K562 (cell line): Measurements from ENCODE around the gene ATP8B4. TPM values are rescaled to one million over a fixed set of nuclear protein-coding genes. Genes with fewer than 3 reads are reported as not detected.

ENCODE experiments used
- ATAC-seq: fragments of 200-7000 bp; cut with Tn5 transposase; 3 replicates; pipeline ENCODE4 v1.9.1; 2020; ENCODE audit warnings: moderate library complexity
- BruUV-seq: library from RNA; stranded (reverse); fragments of 400-500 nt; replicated peaks from 2 replicates; lab custom pipeline; 2021; lab: Mats Ljungman, UMichigan
- CTCF ChIA-PET: fragments of 300-600 bp; formaldehyde crosslinking; extraction: SDS; loops from one replicate; lab custom pipeline; 2021; ENCODE audit warnings: low intra/inter-chr PET ratio; lab: Yijun Ruan, JAX
- POLR2A ChIA-PET: fragments of 300-600, 350-650 bp; sonication (Branson Sonifier 250); formaldehyde crosslinking; extraction: SDS; loops from one replicate; lab custom pipeline; 2021; ENCODE audit warnings: antibody characterized with exemption, inconsistent platforms; lab: Yijun Ruan, JAX
- DNase-seq, 4 experiments: peaks; one replicate each; pipeline versions ENCODE4 v3.0.0 to v3.0.0-alpha.2; 2011 to 2018; ENCODE audit warnings: low spot score in 3 of 4, mixed read lengths in 3 of 4; ENCODE audit errors: extremely low read depth in 1 of 4
- FAIRE-seq: peaks from 2 replicates; lab custom pipeline; 2011; peaks lifted over from hg19 to GRCh38; lab: Jason Lieb, UNC
- H2AFZ ChIP-seq: 2 replicates; pipeline ENCODE4 v1.6.0; 2011; ENCODE audit warnings: low read depth, low read length, control low read depth, inconsistent platforms
- H3K27ac ChIP-seq: fragments of 200-600 bp; 3 replicates; pipeline ENCODE4 v1.8.0; 2011; ENCODE audit warnings: low read depth, mild to moderate bottlenecking, control low read depth, inconsistent platforms, low read length, moderate library complexity, mixed read lengths; ENCODE audit errors: extremely low read depth
- H3K27me3 ChIP-seq, 2 experiments: fragments of 300-600 bp in 1 of 2; 2 replicates in 1 of 2; 3 replicates in 1 of 2; pipeline versions ENCODE4 v1.6.0 to v1.8.0; 2011; ENCODE audit warnings: inconsistent platforms in 2 of 2, low read length in 2 of 2, mild to moderate bottlenecking in 1 of 2, mixed read lengths in 1 of 2, moderate library complexity in 1 of 2; ENCODE audit not compliant: control insufficient read depth in 2 of 2, insufficient read depth in 2 of 2
- H3K36me3 ChIP-seq: fragments of 300-600 bp; 3 replicates; pipeline ENCODE4 v1.8.0; 2011; ENCODE audit warnings: mild to moderate bottlenecking, low read length, inconsistent platforms; ENCODE audit not compliant: control insufficient read depth, insufficient read depth
- H3K4me1 ChIP-seq, 2 experiments: fragments of 200-600 bp in 1 of 2; replicated peaks in 1 of 2; 2 replicates in 1 of 2; 3 replicates in 1 of 2; pipeline versions ENCODE4 v1.5.1 to v1.8.0; 2011; ENCODE audit warnings: inconsistent platforms in 2 of 2, low read length in 2 of 2, mild to moderate bottlenecking in 1 of 2, mixed read lengths in 1 of 2, moderate library complexity in 1 of 2; ENCODE audit not compliant: control insufficient read depth in 2 of 2, insufficient read depth in 2 of 2
- H3K4me2 ChIP-seq: 2 replicates; pipeline ENCODE4 v1.6.1; 2011; ENCODE audit warnings: low read length, control low read depth, inconsistent platforms, mixed read lengths; ENCODE audit not compliant: insufficient read depth
- H3K4me3 ChIP-seq: fragments of 200-600 bp; sonication (generic), shearing (Covaris generic); 2 replicates; pipeline ENCODE4 v1.5.1; 2016; ENCODE audit warnings: control low read depth, inconsistent platforms
- H3K79me2 ChIP-seq: fragments of 200-600 bp; 3 replicates; pipeline ENCODE4 v1.8.0; 2011; ENCODE audit warnings: low read length, inconsistent platforms; ENCODE audit not compliant: control insufficient read depth, insufficient read depth
- H3K9ac ChIP-seq, 2 experiments: 2 replicates each; pipeline versions ENCODE4 v1.6.0 to v1.6.1; 2011; ENCODE audit warnings: low read depth in 2 of 2, low read length in 2 of 2, control low read depth in 1 of 2, inconsistent platforms in 1 of 2, mild to moderate bottlenecking in 1 of 2, mixed read lengths in 1 of 2; ENCODE audit not compliant: insufficient read depth in 1 of 2
- H3K9me1 ChIP-seq: one replicate; pipeline ENCODE4 v1.6.0; 2011; ENCODE audit warnings: inconsistent platforms, mild to moderate bottlenecking, low read length, moderate library complexity; ENCODE audit not compliant: control insufficient read depth, insufficient read depth
- H3K9me3 ChIP-seq: replicated peaks from 2 replicates; pipeline ENCODE4 v1.5.1; 2011; ENCODE audit warnings: low read depth, low read length, inconsistent platforms; ENCODE audit not compliant: control insufficient read depth, insufficient read depth
- H4K20me1 ChIP-seq: replicated peaks from 2 replicates; pipeline ENCODE4 v1.6.1; 2011; ENCODE audit warnings: low read length, inconsistent platforms, mixed read lengths; ENCODE audit not compliant: control insufficient read depth, insufficient read depth
- CEBPG ChIP-seq, 3 experiments: fragments of 200-800 bp in 1 of 3; sonication (Bioruptor generic) in 1 of 3; sonication (generic) in 1 of 3; formaldehyde crosslinking in 1 of 3; IDR thresholded peaks in 2 of 3; conservative IDR thresholded peaks in 1 of 3; 2 replicates each; pipeline versions ENCODE4 v1.6.1 to v1.8.0; 2016 to 2022; ENCODE audit warnings: missing compliant biosample characterization in 2 of 3, missing genetic modification characterization in 2 of 3, mild to moderate bottlenecking in 1 of 3, missing genetic modification reagents in 1 of 3
- CREM ChIP-seq: IDR thresholded peaks from 2 replicates; pipeline ENCODE4 v1.6.1; 2014; ENCODE audit warnings: antibody characterized with exemption, low read depth
- ETV5 ChIP-seq: sonication (generic); formaldehyde crosslinking; IDR thresholded peaks from 2 replicates; pipeline ENCODE4 v1.4.0; 2020; ENCODE audit warnings: low read depth, mild to moderate bottlenecking, missing genetic modification reagents
- KLF6 ChIP-seq: fragments of 250-450 bp; sonication (Bioruptor Pico); IDR thresholded peaks from 2 replicates; pipeline ENCODE4 v1.4.0; 2020; ENCODE audit warnings: mild to moderate bottlenecking, moderate library complexity, borderline replicate concordance
- MEF2D ChIP-seq: conservative IDR thresholded peaks from 2 replicates; pipeline ENCODE4 v1.6.1; 2016; ENCODE audit warnings: low read depth, missing genetic modification characterization, missing compliant biosample characterization
- NCOA4 ChIP-seq: fragments of 450-650 bp; IDR thresholded peaks from 2 replicates; pipeline ENCODE4 v1.6.1; 2018; ENCODE audit warnings: mild to moderate bottlenecking; ENCODE audit not compliant: partially characterized antibody
- RBM22 ChIP-seq: fragments of 200-400 bp; formaldehyde crosslinking; IDR thresholded peaks from 2 replicates; pipeline ENCODE4 v1.6.1; 2018; ENCODE audit warnings: low read length, low read depth; ENCODE audit not compliant: poor library complexity, severe bottlenecking
- SRF ChIP-seq, 2 experiments: fragments of 250-450, 450-650 bp in 1 of 2; sonication (Bioruptor Pico) in 1 of 2; sonication (generic) in 1 of 2; formaldehyde crosslinking; IDR thresholded peaks; 2 replicates each; pipeline versions ENCODE4 v1.5.0 to v1.5.1; 2020 to 2022; ENCODE audit warnings: mild to moderate bottlenecking in 1 of 2, missing genetic modification reagents in 1 of 2
- TARDBP ChIP-seq: fragments of 450-650 bp; IDR thresholded peaks from 2 replicates; pipeline ENCODE4 v1.6.1; 2016
- ZNF354B ChIP-seq: fragments of 250-450 bp; sonication (Bioruptor Pico); IDR thresholded peaks from 2 replicates; pipeline ENCODE4 v1.4.0; 2020
- ZNF551 ChIP-seq: fragments of 250-450 bp; sonication (Bioruptor Pico); IDR thresholded peaks from 2 replicates; pipeline ENCODE4 v1.5.0; 2021; ENCODE audit warnings: mild to moderate bottlenecking, moderate library complexity
- ZNF740 ChIP-seq, 3 experiments: fragments of 200-800 bp in 1 of 3; sonication (Bioruptor generic) in 1 of 3; sonication (generic) in 1 of 3; formaldehyde crosslinking in 1 of 3; IDR thresholded peaks; 2 replicates each; pipeline versions ENCODE4 v1.6.1 to v1.8.0; 2016 to 2022; ENCODE audit warnings: mild to moderate bottlenecking in 2 of 3, missing compliant biosample characterization in 2 of 3, missing genetic modification characterization in 2 of 3, missing genetic modification reagents in 1 of 3
- in situ Hi-C: fragments of 300-500 bp; cut with MboI; formaldehyde crosslinking; loops from 4 replicates; pipeline ENCODE4 v1.15.0; 2018; ENCODE audit warnings: inconsistent platforms, mixed read lengths
- intact Hi-C: fragments of 100-400 bp; cut with micrococcal nuclease; formaldehyde crosslinking; loops from 2 replicates; pipeline ENCODE4 v1.14.2; 2022
- polyA plus RNA-seq, 8 experiments: library from polyadenylated mRNA; depleted of rRNA in 4 of 8; stranded (reverse) in 5 of 8; unstranded in 3 of 8; fragments of >200 nt; fragmentation: Nextera tagmentation in 2 of 8; fragmentation: Illumina TruSeq in 1 of 8; extraction: Ambion mirVana in 2 of 8; extraction: Trizol in 1 of 8; gene quantifications; 2 replicates each; pipeline versions ENCODE4 v1.2.1 to v1.2.3, GENCODE V29; 2011 to 2014; ENCODE audit warnings: inconsistent platforms in 1 of 8, missing spikeins in 1 of 8
- total RNA-seq, 7 experiments: library from RNA; depleted of rRNA in 6 of 7; stranded (reverse); fragments of >200 nt in 6 of 7; fragmentation: Illumina TruSeq in 2 of 7; extraction: Trizol in 2 of 7; gene quantifications; 2 replicates each; pipeline versions ENCODE4 v1.2.1 to v1.2.3, GENCODE V29; 2011 to 2021; ENCODE audit warnings: low replicate concordance in 1 of 7
- TF ChIP-seq, protein P1 (sequence below): fragments of 450-650 bp; conservative IDR thresholded peaks from 2 replicates; pipeline ENCODE4 v1.6.1; 2016; ENCODE audit warnings: missing genetic modification characterization, low read depth, mild to moderate bottlenecking, control low read depth, missing compliant biosample characterization
- TF ChIP-seq, protein P2 (sequence below): fragments of 450-650 bp; formaldehyde crosslinking; IDR thresholded peaks from 2 replicates; pipeline ENCODE4 v1.4.0; 2020; ENCODE audit warnings: mild to moderate bottlenecking, mixed read lengths
- TF ChIP-seq, protein P3 (sequence below): sonication (generic); formaldehyde crosslinking; IDR thresholded peaks from 2 replicates; pipeline ENCODE4 v1.8.0; 2022; ENCODE audit warnings: missing genetic modification reagents, mild to moderate bottlenecking, moderate library complexity, borderline replicate concordance

The ATP8B4 gene
- total and polyA plus RNA-seq, 9 of the 15 experiments (the other 6 are each of a cell fraction or from before 2014, with no cell fraction given), result 0.14 to 2.5 (median 0.44) TPM

DNA sequence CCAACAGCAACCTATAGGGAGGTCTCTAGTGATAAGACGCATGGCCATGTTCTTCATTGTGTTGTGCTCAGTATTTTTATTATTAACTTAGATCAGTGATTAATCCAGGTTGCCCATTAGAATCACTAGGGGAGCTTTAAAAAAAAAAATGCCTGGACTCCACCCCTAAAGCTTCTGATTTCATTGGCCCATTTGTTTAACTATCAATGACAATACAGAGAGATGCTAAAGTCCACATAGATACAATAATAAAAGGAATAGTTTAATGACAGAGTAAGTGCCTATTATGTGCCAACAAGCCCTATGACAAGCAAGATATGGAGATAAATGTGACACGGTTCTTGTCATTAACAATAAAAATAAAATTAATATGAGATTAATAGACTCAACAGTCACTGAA, 55.8 kb downstream of the ATP8B4 start (continued):
- TF ChIP-seq, protein P1, sequence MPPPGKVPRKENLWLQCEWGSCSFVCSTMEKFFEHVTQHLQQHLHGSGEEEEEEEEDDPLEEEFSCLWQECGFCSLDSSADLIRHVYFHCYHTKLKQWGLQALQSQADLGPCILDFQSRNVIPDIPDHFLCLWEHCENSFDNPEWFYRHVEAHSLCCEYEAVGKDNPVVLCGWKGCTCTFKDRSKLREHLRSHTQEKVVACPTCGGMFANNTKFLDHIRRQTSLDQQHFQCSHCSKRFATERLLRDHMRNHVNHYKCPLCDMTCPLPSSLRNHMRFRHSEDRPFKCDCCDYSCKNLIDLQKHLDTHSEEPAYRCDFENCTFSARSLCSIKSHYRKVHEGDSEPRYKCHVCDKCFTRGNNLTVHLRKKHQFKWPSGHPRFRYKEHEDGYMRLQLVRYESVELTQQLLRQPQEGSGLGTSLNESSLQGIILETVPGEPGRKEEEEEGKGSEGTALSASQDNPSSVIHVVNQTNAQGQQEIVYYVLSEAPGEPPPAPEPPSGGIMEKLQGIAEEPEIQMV, result no peak
- TF ChIP-seq, protein P2, sequence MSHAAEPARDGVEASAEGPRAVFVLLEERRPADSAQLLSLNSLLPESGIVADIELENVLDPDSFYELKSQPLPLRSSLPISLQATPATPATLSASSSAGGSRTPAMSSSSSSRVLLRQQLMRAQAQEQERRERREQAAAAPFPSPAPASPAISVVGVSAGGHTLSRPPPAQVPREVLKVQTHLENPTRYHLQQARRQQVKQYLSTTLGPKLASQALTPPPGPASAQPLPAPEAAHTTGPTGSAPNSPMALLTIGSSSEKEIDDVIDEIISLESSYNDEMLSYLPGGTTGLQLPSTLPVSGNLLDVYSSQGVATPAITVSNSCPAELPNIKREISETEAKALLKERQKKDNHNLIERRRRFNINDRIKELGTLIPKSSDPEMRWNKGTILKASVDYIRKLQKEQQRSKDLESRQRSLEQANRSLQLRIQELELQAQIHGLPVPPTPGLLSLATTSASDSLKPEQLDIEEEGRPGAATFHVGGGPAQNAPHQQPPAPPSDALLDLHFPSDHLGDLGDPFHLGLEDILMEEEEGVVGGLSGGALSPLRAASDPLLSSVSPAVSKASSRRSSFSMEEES, result no peak
- no peak for TF ChIP-seq ZNF551 (CRISPR knock-in tag)
- no peak for TF ChIP-seq ZNF354B (CRISPR knock-in tag)
- TF ChIP-seq ETV5 (CRISPR knock-in tag), result no peak
- TF ChIP-seq MEF2D (tag), result no peak

DNA sequence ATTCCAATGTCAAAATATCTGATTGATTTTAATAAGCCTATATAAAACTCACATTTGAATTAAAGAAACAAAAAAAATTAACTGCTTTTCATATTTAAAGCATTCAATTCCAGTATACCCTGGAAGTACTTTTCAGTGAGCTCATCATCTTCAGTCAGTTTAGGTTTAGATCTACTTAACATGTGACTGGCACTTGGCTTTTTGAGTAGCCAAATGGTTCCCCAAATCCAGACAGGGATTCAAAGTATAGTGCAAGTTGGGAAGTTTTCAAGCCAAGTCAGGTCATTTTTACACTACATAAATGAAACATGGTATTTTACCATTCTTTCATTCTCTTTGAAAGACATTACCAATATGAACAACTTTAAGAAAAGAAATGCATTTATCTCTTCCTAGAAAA, 57.5 kb downstream of the ATP8B4 start:
- DNase-seq, result no peak
- Histone ChIP-seq H3K9me3 (no peaks in the 10 kb centered on the region), H4K20me1 (no peaks in the 10 kb centered on the region), H3K27ac (no peak overlapping the region), H3K9ac (no peak overlapping the region), H3K9me1 (no peaks in the 10 kb centered on the region), H3K4me1 (no peaks in the 10 kb centered on the region; a peak in 1 of 5 replicates), H2AFZ (no peak overlapping the region), H3K36me3 (no peaks in the 10 kb centered on the region), H3K4me2 (no peak overlapping the region), H3K79me2 (no peaks in the 10 kb centered on the region), H3K27me3 (no peaks in the 10 kb centered on the region), H3K4me3 (no peak overlapping the region)
- intact Hi-C loops (no loop called here), in situ Hi-C loops (no loop called here)
- no peak for ATAC-seq
- no TSS peak for BruUV-seq
- ChIA-PET POLR2A (no interaction called here), CTCF (no interaction called here)
- no peak for FAIRE-seq
- TF ChIP-seq TARDBP, result no peak
- TF ChIP-seq CEBPG (CRISPR knock-in tag; IDR thresholded peaks at IDR 0.05), result no peak
- no peak for TF ChIP-seq CEBPG (tag; conservative IDR thresholded peaks at IDR 0.05 in 1 of 2, IDR thresholded peaks at IDR 0.05 in 1 of 2)
- no peak for TF ChIP-seq CREM
- no peak for TF ChIP-seq KLF6 (CRISPR knock-in tag)
- no peak for TF ChIP-seq RBM22
- no peak for TF ChIP-seq NCOA4
- no peak for TF ChIP-seq SRF (CRISPR knock-in tag; IDR thresholded peaks at IDR 0.05)
- no peak for TF ChIP-seq ZNF740 (CRISPR knock-in tag; IDR thresholded peaks at IDR 0.05)
- no peak for TF ChIP-seq ZNF740 (tag; IDR thresholded peaks at IDR 0.05)
- TF ChIP-seq, protein P3, sequence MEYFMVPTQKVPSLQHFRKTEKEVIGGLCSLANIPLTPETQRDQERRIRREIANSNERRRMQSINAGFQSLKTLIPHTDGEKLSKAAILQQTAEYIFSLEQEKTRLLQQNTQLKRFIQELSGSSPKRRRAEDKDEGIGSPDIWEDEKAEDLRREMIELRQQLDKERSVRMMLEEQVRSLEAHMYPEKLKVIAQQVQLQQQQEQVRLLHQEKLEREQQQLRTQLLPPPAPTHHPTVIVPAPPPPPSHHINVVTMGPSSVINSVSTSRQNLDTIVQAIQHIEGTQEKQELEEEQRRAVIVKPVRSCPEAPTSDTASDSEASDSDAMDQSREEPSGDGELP (CRISPR knock-in tag), result no peak
